Measurements from ENCODE around the gene CYP4V2.

The CYP4V2 gene

DNA sequence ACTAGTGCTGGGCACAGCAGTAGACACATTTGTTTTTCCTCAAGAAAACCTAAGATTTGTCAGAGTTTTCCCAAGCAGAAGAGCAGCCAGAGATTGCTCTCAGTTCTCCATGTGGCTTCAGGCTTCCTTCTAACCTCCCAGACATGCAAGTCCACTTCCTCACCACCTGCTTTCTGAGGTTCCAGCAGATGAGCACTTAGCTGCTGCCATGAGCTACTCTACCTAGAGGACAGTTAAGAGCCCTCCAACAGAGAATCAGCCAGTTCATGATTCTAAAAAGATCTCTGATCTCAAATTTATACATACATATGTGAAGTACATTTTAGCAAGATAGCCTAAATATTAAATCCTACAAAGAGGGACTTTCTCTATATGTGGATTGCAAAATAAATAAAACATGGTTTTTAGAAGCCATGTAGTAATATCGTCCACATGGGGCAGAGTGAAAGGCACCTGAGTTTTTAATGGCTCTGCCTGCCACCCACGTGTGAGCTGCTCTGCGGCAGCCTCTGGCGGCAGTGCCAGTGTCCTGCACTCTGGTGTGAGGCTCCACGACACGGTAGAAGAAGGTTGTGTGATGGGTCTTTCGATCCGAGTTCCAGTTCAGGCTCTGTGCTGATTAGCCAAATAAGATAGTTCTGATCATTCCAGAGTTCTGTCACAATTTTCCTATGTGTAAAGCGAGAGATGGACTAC, 10.3 kb downstream of the CYP4V2 start:
- DNase-seq (ENCODE audit: low spot score) = peak; percentile 58
- TF ChIP-seq, protein P1, sequence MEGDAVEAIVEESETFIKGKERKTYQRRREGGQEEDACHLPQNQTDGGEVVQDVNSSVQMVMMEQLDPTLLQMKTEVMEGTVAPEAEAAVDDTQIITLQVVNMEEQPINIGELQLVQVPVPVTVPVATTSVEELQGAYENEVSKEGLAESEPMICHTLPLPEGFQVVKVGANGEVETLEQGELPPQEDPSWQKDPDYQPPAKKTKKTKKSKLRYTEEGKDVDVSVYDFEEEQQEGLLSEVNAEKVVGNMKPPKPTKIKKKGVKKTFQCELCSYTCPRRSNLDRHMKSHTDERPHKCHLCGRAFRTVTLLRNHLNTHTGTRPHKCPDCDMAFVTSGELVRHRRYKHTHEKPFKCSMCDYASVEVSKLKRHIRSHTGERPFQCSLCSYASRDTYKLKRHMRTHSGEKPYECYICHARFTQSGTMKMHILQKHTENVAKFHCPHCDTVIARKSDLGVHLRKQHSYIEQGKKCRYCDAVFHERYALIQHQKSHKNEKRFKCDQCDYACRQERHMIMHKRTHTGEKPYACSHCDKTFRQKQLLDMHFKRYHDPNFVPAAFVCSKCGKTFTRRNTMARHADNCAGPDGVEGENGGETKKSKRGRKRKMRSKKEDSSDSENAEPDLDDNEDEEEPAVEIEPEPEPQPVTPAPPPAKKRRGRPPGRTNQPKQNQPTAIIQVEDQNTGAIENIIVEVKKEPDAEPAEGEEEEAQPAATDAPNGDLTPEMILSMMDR (IDR thresholded peaks at IDR 0.05; ENCODE audit: extremely low read depth, missing control alignments) = no peak

DNA sequence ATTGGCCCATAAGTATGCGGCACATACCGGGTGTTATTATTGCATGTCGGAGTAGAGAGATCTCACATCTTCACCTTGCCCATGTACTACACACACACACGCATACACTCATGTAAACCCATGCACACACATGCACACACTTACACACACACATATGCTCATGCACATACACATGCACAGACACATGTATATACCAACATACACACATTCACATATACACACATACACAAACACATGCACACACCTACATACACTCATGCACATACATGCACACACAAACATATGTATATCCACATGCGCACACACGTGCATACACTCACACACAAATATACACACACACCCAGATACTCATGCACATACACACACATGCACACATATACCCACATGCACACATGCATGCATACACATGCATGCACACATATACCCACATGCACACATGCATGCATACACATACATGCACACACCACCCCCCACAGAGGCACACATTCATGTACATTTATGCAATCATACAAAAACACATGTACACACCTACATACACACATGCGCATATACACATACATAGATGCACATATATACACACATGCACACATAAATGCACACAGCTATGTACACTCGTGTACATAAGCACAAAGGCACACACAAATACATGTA, 11.2 kb downstream of the CYP4V2 start:
- DNase-seq (ENCODE audit: low spot score) = no peak
- TF ChIP-seq, protein P1 (IDR thresholded peaks at IDR 0.05; ENCODE audit: extremely low read depth, missing control alignments) = no peak

DNA sequence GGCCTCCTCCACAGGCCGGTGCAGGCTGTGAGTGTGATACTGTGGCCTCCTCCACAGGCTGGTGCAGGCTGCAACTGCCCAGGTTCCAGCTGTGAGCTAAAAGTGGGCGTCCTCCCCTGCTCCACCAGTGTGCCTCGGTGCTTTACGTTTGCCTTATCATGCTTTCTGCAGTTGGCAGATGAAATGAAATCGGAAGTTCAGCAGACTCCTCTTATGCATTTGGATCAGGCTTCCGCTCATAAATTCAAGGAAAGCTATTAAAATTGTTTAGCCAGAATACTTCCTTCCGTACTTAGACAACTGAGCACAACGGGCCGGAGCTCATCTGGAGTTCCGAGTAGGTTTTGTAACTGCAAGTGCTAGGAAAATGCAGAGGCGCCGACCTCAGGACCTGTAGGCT, 12.0 kb downstream of the CYP4V2 start:
- TF ChIP-seq, protein P1 (IDR thresholded peaks at IDR 0.05; ENCODE audit: extremely low read depth, missing control alignments) = no peak
- DNase-seq (ENCODE audit: low spot score) = no peak

DNA sequence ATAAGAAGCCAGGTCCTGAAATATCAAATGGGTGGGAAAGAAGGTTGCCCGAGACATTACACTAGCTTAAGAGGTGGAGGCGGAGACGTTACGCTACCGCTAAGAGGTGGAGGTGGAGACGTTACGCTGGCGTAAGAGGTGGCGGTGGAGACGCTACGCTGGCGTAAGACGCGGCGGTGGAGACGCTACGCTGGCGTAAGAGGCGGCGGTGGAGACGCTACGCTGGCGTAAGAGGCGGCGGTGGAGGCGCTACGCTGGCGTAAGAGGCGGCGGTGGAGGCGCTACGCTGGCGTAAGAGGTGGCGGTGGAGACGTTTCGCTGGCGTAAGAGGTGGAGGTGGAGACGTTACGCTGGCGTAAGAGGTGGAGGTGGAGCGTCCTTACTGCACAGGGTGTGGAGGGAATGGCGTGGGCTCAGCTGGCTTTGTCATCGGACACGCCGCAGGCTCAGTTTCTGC, 12.8 kb downstream of the CYP4V2 start:
- no peak for DNase-seq (ENCODE audit: low spot score)
- TF ChIP-seq, protein P1 (IDR thresholded peaks at IDR 0.05; ENCODE audit: extremely low read depth, missing control alignments) = no peak

DNA sequence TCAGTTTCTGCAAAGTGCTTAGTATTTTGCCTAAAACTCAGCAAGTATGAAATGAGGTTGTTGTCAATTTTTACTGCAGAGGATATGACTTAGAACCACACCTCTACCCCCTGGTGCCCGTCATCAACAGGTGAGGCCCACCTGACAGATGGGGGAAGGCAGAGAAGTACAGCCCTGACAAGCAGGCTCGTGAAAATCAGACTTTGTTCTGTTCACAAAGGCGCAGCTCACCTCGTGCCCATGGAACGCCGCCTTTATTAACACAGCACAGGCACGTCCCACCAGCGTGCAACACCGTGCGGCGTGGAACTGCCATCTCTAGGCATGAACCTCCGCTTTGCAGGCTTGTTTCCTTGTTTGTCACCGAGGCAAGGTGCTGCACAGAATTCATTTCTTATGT, 13.3 kb downstream of the CYP4V2 start:
- no peak for DNase-seq (ENCODE audit: low spot score)
- TF ChIP-seq, protein P1 (IDR thresholded peaks at IDR 0.05; ENCODE audit: extremely low read depth, missing control alignments) = no peak

DNA sequence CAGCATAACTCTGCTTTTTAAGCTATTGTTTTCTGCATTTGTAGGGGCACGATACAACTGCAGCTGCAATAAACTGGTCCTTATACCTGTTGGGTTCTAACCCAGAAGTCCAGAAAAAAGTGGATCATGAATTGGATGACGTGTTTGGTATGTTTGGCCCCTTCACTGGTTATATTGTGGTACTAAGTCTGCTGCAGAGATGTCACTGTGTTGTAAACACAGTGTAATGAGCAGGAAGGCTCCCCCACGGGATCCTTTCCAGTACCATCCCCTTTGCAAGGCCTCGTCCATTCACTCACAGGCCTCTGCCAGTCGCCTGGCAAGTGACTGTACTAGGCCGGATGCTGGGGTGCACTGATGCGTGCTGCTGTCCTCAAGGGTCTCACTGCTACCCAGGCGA, 13.8 kb downstream of the CYP4V2 start:
- TF ChIP-seq, protein P1 (IDR thresholded peaks at IDR 0.05; ENCODE audit: extremely low read depth, missing control alignments) = no peak
- no peak for DNase-seq (ENCODE audit: low spot score)

DNA sequence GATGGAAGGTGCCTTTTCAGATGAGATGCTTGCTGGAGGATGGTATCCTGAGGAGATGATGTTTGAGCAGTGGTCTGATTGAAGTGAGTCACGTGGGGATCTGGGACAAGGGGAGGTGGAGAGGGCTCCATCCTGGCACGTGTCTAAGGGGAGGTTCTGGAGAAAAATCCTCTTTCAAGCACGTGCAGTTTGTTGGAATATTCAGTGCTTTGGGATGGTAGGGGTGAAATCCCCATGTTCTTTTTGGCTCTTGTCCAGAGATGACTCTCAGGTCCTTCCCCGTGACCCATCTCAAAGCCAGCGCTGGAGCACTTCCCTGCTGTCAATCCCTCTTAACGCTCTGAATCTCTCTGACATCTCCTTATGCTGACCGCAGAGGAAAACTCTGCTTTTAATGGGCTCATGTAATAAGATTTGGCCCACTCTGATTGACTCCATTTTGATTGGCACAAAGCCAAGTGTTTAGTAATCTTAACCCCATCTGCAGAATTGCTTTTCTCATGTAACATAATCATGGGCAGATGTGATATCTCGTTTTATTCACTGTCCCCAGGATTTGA, 25.2 kb downstream of the CYP4V2 start:
- DNase-seq (ENCODE audit: low spot score) = no peak

More for the DNA sequence above, 25.2 kb downstream of the CYP4V2 start:
- TF ChIP-seq, protein P1 (IDR thresholded peaks at IDR 0.05; ENCODE audit: extremely low read depth, missing control alignments) = no peak
